Adrenal gland (tissue), 12 donors: Measurements from ENCODE around the gene SCNN1B. TPM values are rescaled to one million over a fixed set of nuclear protein-coding genes. Genes with fewer than 3 reads are reported as not detected.

Experiments used
- DNase-seq, 7 donors: peaks; one replicate each; pipeline ENCODE4 v3.0.0-alpha.2; 2019 to 2020
- H3K27ac ChIP-seq, 5 donors: fragments of 200-600 bp; sonication (generic) in 4 of 5; 1 replicate in 3 of 5; 2 replicates in 2 of 5; pipeline versions ENCODE4 v1.5.1 to v1.8.0; 2016 to 2020; ENCODE audit warnings: mild to moderate bottlenecking in 1 of 5
- H3K27me3 ChIP-seq: fragments of 200-600 bp; 2 replicates; pipeline ENCODE4 v1.8.0; 2021
- H3K36me3 ChIP-seq, 2 donors: fragments of 200-600 bp; replicated peaks in 1 of 2; 1 replicate in 1 of 2; 2 replicates in 1 of 2; pipeline versions ENCODE4 v1.5.1 to v1.8.0; 2018 to 2022
- H3K4me1 ChIP-seq, 2 donors: fragments of 200-600 bp; replicated peaks in 1 of 2; 1 replicate in 1 of 2; 2 replicates in 1 of 2; pipeline versions ENCODE4 v1.5.1 to v1.8.0; 2018 to 2021
- H3K4me3 ChIP-seq, 4 donors: fragments of 200-600 bp; sonication (generic) in 3 of 4; one replicate each; pipeline ENCODE4 v1.5.1; 2016 to 2018
- H3K9me3 ChIP-seq, 3 donors: fragments of 200-600 bp; sonication (generic) in 1 of 3; replicated peaks in 1 of 3; 1 replicate in 2 of 3; 2 replicates in 1 of 3; pipeline versions ENCODE4 v1.5.1 to v1.8.0; 2016 to 2021
- CTCF ChIP-seq, 6 experiments: fragments of 450-650 bp in 4 of 6; fragments of 200-600 bp in 2 of 6; sonication (generic) in 1 of 6; IDR thresholded peaks; 1 replicate in 5 of 6; 2 replicates in 1 of 6; pipeline versions ENCODE4 v1.5.1 to v1.8.0; 2016 to 2021; ENCODE audit warnings: antibody characterized with exemption in 6 of 6, mild to moderate bottlenecking in 2 of 6, moderate library complexity in 1 of 6
- POLR2A ChIP-seq, 2 donors: fragments of 450-650 bp; IDR thresholded peaks; one replicate each; pipeline ENCODE4 v1.6.1; 2017; ENCODE audit warnings: antibody characterized with exemption in 2 of 2, mild to moderate bottlenecking in 2 of 2, moderate library complexity in 1 of 2
- WGBS, 4 donors: extraction: QIAGEN DNeasy Blood & Tissue Kit in 2 of 4; methylation state at CpG; one replicate each; pipeline versions ENCODE4 v1.1.5 to v1.1.7; 2013 to 2017; 5-methylcytosine and 5-hydroxymethylcytosine counted together
- intact Hi-C, 2 donors: fragments of 100-400 bp; cut with DNase I; formaldehyde crosslinking; loops; one replicate each; pipeline versions ENCODE4 v1.14.1 to v1.15.0; 2022 to 2023
- polyA plus RNA-seq, 3 donors: library from polyadenylated mRNA; stranded (reverse); fragments of 200-250 nt in 2 of 3; fragments of 350-450 nt in 1 of 3; fragmentation: Illumina TruSeq in 1 of 3; extraction: RNeasy Lipid Tissue Mini Kit (QIAGEN cat#74804) in 1 of 3; gene quantifications; one replicate each; pipeline ENCODE4 v1.2.3, GENCODE V29; 2013 to 2014
- total RNA-seq, 9 donors: library from RNA; depleted of rRNA in 4 of 9; stranded (reverse); fragments of >200 nt in 4 of 9; fragments of 120-200 nt in 1 of 9; fragmentation: NEBNext Ultra II Directional in 1 of 9; extraction: Animal tissue kit (Norgen Biotek cat#: 25700) in 1 of 9; gene quantifications; one replicate each; pipeline versions ENCODE4 v1.1.0 to v1.2.4, GENCODE V29; 2013 to 2023
- donor health status: healthy with polysubstance abuse.
- donor health status: Bipolar disorder and iron deficiency.
- donor health status: DM: yes; HTN: yes; CAD: no.
- donor health status: DM: no; HTN: no; CAD: no.
- donor health status: DM: no; HTN: no; CAD: no.
- donor health status: DM: yes; HTN: yes; CAD: no.

Gene SCNN1B
- total and polyA plus RNA-seq, 12 donors = 0.28 to 2.2 (median 1.2) TPM; not detected in 4

DNA sequence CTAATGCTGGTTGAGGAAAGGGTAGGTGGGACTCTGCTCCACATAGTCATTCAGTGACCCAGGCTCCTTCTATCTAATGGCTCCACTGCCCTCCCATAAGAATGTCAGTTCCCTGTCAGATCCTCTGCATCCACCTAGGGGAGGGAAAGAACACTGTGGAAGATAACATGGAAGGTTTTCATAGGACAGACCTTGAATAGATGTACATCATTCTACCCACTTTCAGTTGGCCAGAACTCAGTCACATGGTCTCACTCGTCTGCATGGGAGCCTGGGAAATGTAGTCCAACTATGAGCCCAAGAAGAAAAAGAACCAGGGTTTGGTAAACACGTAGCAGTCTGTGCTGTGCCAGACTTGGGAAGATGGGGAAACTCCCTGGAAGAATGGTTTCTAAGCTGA lies 27.1 kb upstream of the SCNN1B start:
- Histone ChIP-seq H3K9me3 (no peaks in the 10 kb centered on the region), H3K27ac (no peak overlapping the region), H3K36me3 (no peaks in the 10 kb centered on the region), H3K4me1 (no peaks in the 10 kb centered on the region), H3K27me3 (no peaks in the 10 kb centered on the region), H3K4me3 (no peak overlapping the region)
- DNase-seq = no peak
- intact Hi-C loops = no loop called here
- WGBS, 4 donors = 39 to 48% (median 44%) methylated on average over 2 of the region's 2 CpGs
- TF ChIP-seq CTCF (IDR thresholded peaks at IDR 0.05) (no peak), POLR2A (IDR thresholded peaks at IDR 0.05) (no peak)

DNA sequence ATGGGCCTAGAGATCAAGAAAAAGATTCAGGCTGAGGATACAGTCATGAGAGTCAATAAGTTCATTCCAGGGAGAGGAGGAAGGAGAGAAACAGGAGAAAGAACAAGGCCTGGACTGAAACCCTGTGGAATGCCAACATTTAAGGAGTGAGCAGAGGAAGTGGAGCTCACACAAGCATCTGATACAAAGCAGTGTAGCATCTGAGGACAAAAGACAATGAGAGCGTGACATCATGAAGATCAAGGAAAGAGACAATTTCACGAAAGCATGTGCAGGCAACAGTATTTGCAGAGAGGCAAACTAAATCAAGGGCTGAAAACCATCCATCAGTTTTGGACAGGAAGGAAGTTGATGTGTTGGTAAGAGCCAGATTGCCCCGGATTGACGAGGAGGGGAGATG lies 25.3 kb upstream of the SCNN1B start:
- 45 to 63% (median 50%) methylated on average over 4 of the region's 4 CpGs for WGBS, 4 donors
- Histone ChIP-seq H3K36me3 (no peaks in the 10 kb centered on the region), H3K27ac (no peak overlapping the region), H3K9me3 (no peaks in the 10 kb centered on the region), H3K27me3 (peaks cover 3% of the 10 kb centered on the region), H3K4me1 (no peaks in the 10 kb centered on the region), H3K4me3 (no peak overlapping the region)
- TF ChIP-seq CTCF (IDR thresholded peaks at IDR 0.05) = no peak
- TF ChIP-seq POLR2A (IDR thresholded peaks at IDR 0.05) = no peak
- DNase-seq = no peak
- intact Hi-C loops = no loop called here

- TF ChIP-seq CTCF (IDR thresholded peaks at IDR 0.05) (no peak), POLR2A (IDR thresholded peaks at IDR 0.05) (no peak)
- intact Hi-C loops = no loop called here
- no peaks in the 10 kb centered on the region for H3K36me3 ChIP-seq
- no peaks in the 10 kb centered on the region for H3K9me3 ChIP-seq
- H3K27ac ChIP-seq = no peak overlapping the region
- no peak for DNase-seq
- WGBS, 4 donors = 50 to 64% (median 59%) methylated on average over 2 of the region's 2 CpGs
- H3K27me3 ChIP-seq = peaks cover 6% of the 10 kb centered on the region
- H3K4me1 ChIP-seq = no peaks in the 10 kb centered on the region
- H3K4me3 ChIP-seq = no peak overlapping the region
These were observed 24.1 kb upstream of the SCNN1B start for GRCh38 chr16:23278031-23278430.

GRCh38 chr16:23279721-23280153 lies 22.4 kb upstream of the SCNN1B start:
- peaks cover 6% of the 10 kb centered on the region for H3K27me3 ChIP-seq
- no peak for DNase-seq

More at GRCh38 chr16:23279721-23280153, 22.4 kb upstream of the SCNN1B start:
- intact Hi-C loops = no loop called here
- Histone ChIP-seq H3K4me1 (no peaks in the 10 kb centered on the region), H3K27ac (no peak overlapping the region), H3K4me3 (no peak overlapping the region), H3K9me3 (no peaks in the 10 kb centered on the region), H3K36me3 (no peaks in the 10 kb centered on the region)
- no peak for TF ChIP-seq POLR2A (IDR thresholded peaks at IDR 0.05)
- TF ChIP-seq CTCF (IDR thresholded peaks at IDR 0.05) = no peak
- WGBS, 4 donors = 26 to 31% (median 29%) methylated on average over 8 to 9 of the region's 9 CpGs
